Measurements from ENCODE around the gene SH3BP2.

Gene SH3BP2, protein sequence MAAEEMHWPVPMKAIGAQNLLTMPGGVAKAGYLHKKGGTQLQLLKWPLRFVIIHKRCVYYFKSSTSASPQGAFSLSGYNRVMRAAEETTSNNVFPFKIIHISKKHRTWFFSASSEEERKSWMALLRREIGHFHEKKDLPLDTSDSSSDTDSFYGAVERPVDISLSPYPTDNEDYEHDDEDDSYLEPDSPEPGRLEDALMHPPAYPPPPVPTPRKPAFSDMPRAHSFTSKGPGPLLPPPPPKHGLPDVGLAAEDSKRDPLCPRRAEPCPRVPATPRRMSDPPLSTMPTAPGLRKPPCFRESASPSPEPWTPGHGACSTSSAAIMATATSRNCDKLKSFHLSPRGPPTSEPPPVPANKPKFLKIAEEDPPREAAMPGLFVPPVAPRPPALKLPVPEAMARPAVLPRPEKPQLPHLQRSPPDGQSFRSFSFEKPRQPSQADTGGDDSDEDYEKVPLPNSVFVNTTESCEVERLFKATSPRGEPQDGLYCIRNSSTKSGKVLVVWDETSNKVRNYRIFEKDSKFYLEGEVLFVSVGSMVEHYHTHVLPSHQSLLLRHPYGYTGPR

DNA sequence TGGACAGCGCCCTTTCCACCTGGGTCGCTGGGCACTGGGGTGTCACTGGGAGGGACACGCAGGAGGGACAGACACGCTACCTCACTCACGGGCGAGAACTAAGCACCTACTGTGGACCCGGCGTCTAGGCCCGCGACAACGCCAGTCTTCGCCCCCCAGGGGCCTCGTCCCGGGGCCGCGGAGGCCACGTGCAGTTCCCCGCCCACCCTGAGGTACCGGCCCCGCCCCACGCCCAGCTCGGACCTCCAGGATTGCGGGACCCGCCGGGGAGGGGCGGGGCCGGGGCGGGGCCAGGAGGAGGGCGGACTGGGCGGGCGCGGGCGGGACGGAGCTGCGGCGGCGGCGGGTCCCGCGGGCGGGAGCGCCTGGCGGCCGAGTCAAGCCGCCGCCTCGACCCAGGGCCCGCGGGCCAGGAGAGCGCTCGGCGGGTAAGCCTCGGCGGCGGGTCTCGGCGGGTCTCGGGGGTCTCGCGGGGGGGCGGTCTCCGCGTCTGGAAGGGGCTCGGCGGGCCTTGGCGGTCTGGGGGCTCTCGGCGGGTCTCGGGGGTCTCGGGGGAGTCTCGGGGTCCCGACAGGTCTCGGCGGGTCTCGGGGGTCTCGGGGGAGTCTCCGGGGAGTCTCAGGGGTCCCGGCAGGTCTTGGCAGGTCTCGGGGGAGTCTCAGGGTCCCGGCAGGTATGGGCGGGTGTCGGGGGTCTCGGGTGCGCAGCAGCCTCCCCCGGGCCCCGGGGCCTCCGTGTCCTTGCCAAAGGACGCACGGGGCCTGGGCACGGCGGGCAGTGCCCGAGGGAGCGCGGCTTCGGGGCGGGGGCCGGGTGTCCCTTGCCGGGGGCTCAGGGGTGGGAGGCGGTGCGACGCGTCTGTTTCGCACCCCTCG is at the start of gene SH3BP2:
Gene SH3BP2, plus strand, starts transcription at position 375 of the 875 bp plus-strand sequence. CDS start 27,533 bp downstream, outside the sequence.
- peak; percentile 63 for DNase-seq (ENCODE audit: low read depth)

DNA sequence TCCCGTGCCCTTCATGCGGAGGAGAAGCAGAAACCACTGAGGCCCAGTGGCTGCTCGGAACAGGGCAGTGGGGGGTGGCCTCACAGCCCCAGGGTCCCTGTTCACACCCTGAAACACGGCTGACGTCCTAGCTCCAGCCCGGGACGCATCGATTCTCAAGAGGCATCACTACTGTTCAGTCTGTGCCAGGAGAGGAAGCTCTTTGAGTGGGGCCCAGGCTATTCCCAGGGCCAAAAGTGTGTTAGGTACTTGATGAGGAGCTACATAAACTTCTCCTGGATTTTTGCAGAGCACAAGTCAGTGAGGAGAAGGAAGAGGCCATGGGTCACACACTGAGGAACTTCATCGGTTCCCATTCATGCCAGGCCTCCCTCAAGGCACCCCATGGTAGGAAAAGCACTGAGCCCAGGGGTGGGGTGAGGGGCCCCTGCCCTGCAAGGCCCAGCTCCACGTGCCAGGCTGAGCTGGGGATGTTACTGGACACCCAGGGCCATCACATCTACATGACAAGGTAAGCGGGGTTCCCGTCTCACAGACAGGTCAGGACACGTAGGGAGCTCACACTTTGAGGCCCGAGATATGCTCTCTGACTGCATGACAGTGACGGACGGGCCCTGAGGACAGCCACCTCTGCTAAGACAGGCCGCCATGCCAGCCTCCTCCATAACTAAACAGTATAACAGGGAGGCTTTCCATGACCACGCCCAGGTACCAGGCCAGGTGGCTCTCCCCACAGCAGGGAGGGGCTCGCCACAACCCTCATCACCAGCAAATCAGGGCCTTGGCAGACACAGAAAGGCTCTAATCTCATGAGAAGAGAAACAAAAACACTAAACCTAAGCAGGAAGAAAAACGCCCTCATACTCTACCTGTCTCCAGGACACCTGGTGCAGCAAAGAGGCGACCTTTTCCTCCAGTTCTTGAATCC is 49.1 kb upstream of the SH3BP2 start:
- no peak for DNase-seq (ENCODE audit: low read depth)

DNA sequence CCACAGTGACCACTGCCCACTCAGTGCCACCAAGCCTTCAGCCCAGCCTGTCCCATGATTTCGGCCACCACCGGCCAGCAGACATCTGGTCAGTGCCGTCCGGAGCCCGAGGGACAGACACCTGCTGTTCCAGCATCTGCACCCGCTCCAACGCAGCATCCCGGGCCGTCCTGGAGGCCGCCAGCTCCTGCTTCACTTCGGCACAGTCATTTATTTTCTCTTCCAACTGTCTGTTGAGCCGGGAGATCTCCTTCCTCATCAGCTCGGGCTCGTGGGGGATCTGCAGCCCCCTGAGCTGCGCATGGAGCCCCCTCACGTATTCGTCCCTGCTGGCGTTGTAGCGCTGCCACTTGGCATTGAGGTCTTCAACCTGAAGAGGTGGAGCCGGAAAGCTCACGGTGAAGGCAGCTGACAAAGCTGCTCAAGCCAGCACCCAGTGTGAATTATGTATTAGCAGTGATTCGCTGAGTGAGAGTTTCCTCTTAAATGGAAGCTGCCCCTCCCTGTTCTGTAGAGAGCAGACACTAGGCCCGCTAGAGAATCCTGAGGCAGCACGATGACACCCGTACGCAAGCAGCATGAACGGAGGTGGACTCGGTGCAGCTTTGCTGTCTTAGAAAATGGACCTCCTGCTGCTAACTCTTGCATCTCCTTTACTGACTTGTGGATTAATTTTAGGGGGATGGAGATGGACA is 48.2 kb upstream of the SH3BP2 start:
- no peak for DNase-seq (ENCODE audit: low read depth)

DNA sequence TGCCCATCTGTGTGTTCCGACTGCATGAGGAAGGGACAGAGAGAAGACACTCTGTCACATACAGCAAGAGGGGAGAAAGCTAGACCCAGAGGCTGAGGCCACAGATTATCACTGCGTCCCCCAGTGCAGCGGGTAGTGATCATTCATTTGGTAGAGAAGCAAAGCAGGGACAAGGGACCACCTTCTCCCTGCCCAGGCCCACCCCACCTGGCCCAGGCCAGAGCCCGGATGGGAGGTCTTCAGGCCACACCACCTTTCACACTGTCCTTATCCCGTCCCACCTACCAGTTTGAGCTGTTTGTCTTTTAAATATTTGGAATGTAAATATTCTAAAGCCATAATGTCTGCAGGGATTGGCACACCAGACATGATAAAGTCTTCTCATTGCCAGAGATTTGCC is 47.4 kb upstream of the SH3BP2 start:
- no peak for DNase-seq (ENCODE audit: low read depth)

DNA sequence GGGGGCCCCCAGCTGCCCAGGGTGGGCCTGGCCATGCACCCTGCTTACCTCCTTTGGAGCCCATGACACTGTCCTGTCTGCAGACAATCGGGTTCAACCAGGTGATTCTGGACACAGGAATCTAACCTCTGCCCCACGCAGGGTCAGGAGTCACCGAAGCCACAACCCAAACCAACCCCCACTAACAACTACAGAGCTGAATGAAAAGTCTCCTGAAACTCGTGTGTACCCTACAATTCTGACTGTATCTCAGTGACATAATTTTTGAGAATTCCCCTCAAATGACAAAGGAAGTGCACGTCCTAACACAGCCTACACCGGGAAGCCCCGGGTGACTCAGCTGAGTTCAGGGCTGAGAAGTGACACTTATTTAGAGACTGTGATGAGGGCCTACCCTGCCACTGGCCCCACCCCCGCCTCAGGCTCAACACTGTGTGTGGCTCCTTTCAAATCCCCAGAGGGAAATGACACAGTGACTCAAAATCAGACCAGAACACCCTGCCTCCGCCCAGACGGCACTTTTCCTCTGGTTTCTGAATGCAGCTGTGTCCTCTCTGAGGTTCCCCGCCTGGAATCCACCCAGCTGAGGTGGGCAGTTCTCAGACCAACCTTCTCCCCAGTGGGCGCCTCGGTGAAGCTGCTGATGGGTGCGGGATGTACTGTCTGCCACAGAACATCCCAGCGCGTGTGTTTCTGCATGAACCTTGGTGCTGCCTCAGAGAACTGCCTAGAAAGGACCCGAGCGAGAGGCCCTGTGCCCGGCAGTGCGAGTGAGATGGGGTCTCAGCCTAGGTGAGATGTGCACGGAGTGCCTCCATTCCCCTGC is 46.7 kb upstream of the SH3BP2 start:
- DNase-seq (ENCODE audit: low read depth): peak; percentile 87

DNA sequence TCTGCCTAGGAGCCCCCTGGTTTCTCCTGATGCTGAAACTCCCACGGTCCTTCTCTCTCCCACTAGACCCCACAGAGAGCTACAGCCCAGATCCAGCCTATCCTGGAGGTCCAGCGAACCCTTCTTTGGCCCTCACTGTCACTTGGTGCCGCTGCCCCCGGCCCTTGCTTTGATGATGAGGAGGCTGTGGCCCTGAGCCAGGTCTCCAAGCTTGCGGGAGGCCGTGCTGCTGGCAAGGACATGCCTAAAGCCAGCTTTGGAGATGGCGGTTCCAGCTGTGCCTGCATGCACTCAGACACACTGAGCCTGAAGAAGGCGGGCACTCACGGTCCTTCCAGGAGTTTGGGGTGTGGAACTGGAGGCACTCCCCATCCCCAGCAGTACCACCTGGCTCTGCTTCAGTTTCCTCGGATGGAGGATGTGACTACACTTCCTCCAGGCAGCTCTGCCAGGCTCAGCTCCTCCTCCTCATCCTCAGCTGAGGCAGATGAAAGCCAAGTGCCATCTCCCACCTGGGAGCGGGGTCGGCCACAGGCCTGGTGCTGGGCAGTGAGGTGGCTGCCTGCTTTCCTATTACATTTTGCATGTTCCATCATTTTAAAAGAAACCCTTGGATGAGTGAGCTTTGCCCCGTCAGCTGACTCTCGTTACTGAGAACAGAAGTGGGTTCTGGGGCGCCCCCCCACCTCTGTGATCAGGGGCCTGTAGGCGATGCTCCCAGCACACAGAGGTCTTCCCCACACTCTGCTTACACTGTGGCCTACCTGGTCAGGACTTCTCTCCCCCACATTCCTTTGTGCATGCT is 45.8 kb upstream of the SH3BP2 start:
- DNase-seq (ENCODE audit: low read depth): no peak

DNA sequence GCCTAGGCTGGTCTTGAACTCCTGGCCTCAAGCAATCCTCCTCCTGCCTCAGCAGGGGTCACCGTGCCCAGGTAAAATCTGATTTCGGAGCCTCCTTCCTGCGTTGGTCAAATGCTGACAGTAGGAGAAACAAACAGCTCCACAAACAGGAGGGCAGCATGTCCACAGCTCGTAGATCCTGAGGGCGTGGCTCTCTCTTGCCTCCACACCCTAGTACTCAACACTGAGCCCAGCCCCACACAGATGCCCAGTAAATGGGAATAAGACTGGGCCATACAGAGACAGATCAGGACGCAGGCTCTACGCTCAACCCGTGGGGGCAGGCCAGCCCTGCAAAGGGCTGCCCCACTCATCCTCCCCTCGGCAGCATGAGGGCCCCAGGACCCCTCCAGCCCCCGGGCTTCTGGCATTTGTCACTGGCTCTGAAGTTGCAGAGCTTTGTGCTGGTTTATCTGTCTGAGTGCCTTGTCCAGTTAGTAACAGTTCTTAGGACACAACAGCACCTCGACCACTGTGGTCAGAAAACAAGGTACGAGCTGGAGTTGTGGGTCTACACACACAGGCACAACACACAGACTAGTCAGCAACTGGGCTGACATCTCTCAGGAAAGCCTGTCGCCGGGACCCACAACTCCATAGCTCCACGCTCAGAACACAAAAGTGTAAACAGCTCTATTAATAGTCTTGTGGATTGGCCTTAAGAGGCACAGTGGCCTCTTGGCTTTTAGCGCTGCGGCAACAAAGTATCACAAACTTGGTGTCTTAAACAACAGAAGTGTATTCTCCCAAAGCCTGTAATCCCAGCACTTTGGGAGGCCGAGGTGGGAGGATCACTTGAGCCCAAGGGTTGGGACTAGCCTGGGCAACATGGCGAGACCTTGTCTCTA is 41.9 kb upstream of the SH3BP2 start:
- DNase-seq (ENCODE audit: low read depth): no peak

DNA sequence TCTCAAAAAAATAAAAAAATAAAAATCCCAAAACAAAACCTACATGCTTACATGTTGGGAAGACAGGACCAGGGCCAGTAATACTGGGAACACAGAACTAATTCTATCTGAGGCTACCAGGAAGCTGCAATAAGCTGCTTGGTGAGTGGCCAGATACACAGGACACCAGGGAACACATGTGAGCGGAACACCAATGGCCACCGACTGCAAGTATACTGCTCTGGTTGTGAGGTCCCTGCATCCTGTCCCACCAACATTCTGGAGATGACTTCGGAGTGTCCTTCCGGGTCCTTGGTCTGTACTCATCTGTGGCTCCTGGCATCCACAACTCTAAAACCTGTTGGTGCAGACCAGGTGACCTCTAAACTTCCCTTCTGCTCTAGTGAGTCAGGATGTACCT is 39.4 kb upstream of the SH3BP2 start:
- DNase-seq (ENCODE audit: low read depth): no peak

DNA sequence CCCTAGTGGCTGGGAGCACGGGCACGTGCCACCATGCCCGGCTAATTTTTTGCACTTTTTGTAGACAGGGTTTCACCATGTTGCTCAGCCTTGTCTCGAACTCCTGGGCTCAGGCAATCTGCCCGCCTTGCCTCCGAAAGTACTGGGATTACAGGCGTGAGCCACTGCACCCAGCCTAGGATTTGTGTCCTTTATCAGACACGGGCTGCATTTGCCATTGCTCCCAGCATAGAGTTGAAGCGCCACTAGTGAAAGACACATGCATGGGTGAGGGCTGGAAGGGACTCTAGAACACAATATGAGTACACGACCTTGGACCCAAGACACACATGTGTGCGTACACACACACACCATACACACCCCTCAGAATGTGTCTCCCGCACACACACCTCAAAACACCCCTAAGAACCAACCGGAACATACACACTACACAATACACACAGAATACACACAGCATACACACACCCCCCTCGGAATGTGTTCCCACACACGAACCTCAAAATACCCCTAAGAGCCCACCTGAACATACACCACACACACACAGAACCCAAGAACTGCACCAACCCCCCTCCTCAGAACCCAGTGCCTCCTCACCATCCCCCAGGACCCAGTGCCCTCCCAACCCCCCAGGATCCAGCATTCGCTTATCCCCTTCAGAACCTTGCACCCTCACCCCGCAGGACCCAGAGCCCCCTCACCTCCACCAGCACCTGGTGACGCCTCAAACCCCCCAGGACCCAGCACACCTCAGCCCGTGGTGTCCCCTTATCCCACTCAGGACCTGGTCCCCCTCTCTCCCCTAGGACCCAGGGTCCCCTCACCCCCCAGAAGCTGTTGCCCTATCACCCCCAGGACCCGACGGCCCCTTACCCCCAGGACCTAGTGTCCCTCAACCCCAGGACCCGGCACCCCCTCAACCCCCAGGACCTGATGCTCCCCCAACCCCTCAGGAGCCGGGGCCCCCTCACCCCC is 37.8 kb upstream of the SH3BP2 start:
- DNase-seq (ENCODE audit: low read depth): no peak

DNA sequence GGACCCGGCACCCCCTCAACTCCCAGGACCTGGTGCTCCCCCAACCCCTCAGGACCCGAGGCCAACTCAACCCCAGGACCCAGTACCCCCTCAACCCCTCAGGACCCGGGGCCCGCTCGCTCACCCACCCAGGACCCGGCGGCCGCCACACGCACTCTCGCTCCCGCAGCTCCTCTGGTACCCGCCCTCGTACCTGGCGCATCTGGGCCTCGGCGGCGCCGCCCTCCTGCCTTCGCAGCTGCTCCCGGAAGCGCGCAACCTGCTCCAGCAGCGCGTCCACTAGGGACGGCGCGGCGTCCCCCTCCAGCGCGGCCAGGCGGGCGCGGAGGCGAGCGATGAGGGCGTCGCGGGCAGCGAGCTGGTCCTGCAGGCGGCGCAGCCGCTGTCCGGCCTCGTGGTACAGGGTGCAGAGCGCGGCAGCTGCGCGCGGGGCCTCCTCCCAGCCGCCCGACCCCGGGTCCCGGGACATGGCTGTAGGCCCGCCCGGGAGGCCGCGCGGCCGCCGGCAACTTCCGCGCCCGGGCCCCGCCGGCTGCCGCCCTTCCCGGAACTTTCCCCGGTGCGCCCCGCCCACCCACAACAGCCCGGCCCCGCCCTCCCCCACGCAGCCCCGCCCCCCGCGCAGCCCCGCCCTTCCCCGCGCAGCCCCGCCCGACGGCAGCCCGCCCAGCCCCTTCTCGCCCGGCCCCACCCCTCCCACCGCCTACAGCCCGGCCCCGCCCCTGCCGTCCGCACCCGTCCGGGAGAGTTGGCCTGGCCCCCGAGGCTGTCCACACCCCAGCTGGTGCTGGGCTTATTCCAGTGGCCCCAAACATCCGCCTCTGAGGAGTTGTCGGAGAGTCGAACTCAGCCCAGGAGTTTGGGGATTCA is 36.8 kb upstream of the SH3BP2 start, which contains the start of gene TNIP2:
Gene TNIP2, minus strand, starts transcription at position 516 of the 870 bp plus-strand sequence. Its CDS starts 47 bp downstream, at position 469.
- DNase-seq (ENCODE audit: low read depth): peak; percentile 68

DNA sequence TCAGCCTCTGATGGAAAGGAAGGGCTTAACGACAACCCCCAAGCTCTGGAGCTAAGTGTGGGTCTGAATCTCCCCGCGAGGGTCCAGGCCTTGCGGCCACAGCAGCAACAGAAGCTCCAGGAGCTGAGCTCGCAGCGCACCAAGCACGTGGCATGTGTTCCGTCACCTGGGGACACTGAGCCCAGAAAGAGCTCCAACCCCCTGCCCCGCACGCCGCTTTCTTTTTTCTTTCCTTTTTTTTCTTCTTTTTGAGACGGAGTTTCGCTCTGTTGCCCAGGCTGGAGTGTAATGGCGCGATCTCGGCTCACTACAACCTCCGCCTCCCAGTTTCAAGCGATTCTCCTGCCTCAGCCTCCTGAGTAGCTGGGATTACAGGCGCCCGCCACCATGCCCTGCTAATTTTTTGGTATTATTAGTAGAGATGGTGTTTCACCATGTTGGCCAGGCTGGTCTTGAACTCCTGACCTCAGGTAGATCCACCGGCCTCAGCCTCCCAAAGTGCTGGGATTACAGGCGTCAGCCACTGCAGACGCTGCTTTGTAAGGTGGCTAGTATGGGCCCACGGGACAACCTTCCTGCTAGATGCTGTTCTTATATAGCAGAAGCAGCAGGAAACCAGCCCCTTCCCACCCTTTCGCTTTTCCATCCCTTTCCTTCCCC is 36.1 kb upstream of the SH3BP2 start:
- DNase-seq (ENCODE audit: low read depth): no peak

DNA sequence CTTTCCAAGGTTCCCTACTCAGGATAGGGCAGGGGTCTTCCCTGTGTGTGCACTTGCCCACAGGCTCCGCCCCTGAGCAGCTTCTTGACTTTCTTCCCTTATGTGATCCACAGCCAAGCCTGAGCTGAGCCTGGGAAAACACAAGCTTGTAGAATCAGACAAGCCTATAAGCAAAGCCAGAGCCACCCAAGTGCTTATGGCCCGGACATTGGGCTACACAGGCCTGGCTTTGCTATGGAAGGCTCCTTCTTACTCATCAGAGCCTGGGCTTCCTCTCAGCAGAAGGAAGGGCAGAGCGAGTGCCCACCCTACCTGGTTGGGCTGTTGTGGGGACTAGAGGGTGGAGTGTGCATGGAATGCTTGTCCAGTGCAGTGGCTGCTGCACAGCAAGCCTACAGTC is 35.5 kb upstream of the SH3BP2 start:
- no peak for DNase-seq (ENCODE audit: low read depth)

DNA sequence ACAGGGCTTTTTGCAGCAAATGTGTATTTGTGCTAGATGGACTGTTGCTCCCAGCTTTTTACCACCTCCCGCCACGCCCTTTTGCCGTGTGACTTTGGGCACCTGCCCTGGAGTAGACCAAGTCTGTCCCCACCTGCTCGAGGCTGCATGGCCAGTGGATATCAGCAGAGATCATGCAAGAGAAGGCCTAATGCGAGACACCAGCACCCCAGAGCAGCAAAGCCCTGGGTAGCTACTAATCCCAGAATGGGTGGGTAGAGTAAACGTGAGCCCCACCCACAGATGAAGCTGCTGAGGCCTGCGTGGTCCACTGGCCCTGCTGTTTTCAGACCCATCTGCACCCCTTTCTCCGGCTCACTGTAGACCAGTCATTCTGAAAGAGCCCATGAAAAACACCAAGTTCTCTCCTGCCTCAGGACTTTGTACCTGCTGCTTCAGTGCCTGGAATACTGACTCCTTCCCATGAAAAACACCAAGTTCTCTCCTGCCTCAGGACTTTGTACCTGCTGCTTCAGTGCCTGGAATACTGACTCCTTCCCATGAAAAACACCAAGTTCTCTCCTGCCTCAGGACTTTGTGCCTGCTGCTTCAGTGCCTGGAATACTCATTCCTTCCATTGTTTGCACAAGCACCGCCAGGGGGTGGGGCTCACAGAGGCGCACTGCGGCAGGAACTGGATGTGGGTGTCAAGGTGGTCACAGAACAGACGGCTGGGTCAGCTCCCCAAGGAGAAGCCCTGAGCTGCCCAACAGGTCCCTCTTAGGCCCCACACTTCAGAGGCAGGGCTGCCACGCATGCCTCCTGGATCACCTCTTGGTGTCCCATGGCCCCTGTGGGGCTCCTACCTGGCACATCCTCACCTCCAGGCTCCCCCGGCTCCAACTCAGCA is 31.6 kb upstream of the SH3BP2 start:
- no peak for DNase-seq (ENCODE audit: low read depth)

DNA sequence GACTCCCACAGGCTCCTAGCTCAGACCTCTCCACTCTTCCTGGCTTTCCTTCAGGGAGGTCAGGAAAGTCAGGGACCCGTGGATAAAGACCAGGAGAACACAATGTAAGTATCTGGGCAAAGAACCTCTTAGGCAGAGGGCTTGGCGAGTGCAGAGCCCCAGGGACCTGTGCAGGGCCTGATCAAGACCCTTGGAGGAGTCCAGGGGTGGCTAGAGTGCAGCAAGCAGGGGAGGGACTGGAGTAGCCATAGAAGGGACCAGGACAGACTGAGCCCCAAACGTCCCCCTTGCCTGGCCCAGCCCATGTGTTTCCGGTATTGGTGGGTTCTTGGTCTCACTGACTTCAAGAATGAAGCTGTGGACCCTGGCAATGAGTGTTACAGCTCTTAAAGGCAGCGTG is 30.8 kb upstream of the SH3BP2 start:
- no peak for DNase-seq (ENCODE audit: low read depth)
